ENCODE results near the gene LUZP1. TPM values are rescaled to one million over a fixed set of nuclear protein-coding genes. Genes with fewer than 3 reads are reported as not detected.

The LUZP1 gene
- total and polyA plus RNA-seq, 12 donors = 7.1 to 65.3 (median 26.5) TPM

- intact Hi-C loops (cut with DNase I) = loop anchor here in 1 of 2 donors (5.0 kb wide), 1 partner anchor 66 kb away; the partner anchor contains the start of gene LUZP1
- DNase-seq = no peak
- Histone ChIP-seq H3K27me3 (no peaks in the 10 kb centered on the region), H3K9me3 (replicated peaks in 1 of 3) (no peaks in the 10 kb centered on the region), H3K4me3 (no peak overlapping the region), H3K27ac (peak overlapping the region in 4 of 5 donors; percentile 64 to 88 (median 82)), H3K4me1 (replicated peaks in 1 of 2) (peaks cover 39 to 57% of the 10 kb centered on the region in 2 donors), H3K36me3 (replicated peaks in 1 of 2) (no peaks in the 10 kb centered on the region)
- 53 to 64% (median 58%) methylated on average over 3 of the region's 3 CpGs for WGBS, 4 donors
- no peak for TF ChIP-seq POLR2A (IDR thresholded peaks at IDR 0.05)
- TF ChIP-seq CTCF (IDR thresholded peaks at IDR 0.05) = no peak
Observed at GRCh38 chr1:23101101-23101827, 67.4 kb downstream of the LUZP1 start.

- H3K4me3 ChIP-seq = no peak overlapping the region
- TF ChIP-seq POLR2A (IDR thresholded peaks at IDR 0.05) (peak in 1 of 2 donors; percentile 52), CTCF (IDR thresholded peaks at IDR 0.05) (no peak)
- peak; percentile 53 to 84 (median 77) for DNase-seq
- H3K36me3 ChIP-seq (replicated peaks in 1 of 2) = no peaks in the 10 kb centered on the region
- H3K9me3 ChIP-seq (replicated peaks in 1 of 3) = no peaks in the 10 kb centered on the region
- H3K4me1 ChIP-seq (replicated peaks in 1 of 2) = peaks cover 39 to 57% of the 10 kb centered on the region in 2 donors
- intact Hi-C loops (cut with DNase I) = loop anchor here in 1 of 2 donors (5.0 kb wide), 1 partner anchor 67 kb away; the partner anchor contains the start of gene LUZP1
- no peaks in the 10 kb centered on the region for H3K27me3 ChIP-seq
- WGBS, 4 donors = 24 to 35% (median 29%) methylated on average over 3 of the region's 3 CpGs
- peak overlapping the region; percentile 47 to 88 (median 80) for H3K27ac ChIP-seq
Observed at GRCh38 chr1:23100074-23100748, 68.4 kb downstream of the LUZP1 start.

GRCh38 chr1:23099171-23099536, 69.5 kb downstream of the LUZP1 start:
- no peak for TF ChIP-seq POLR2A (IDR thresholded peaks at IDR 0.05)
- H3K4me1 ChIP-seq (replicated peaks in 1 of 2) = peaks cover 39 to 57% of the 10 kb centered on the region in 2 donors
- no peak for DNase-seq
- H3K36me3 ChIP-seq (replicated peaks in 1 of 2) = peaks cover 0 to under 1% of the 10 kb centered on the region in 2 donors
- H3K9me3 ChIP-seq (replicated peaks in 1 of 3) = no peaks in the 10 kb centered on the region
- H3K27me3 ChIP-seq = no peaks in the 10 kb centered on the region
- 64 to 95% (median 85%) methylated on average over 1 of the region's 1 CpG for WGBS, 4 donors
- peak overlapping the region in 3 of 5 donors; percentile 13 to 85 (median 80) for H3K27ac ChIP-seq
- H3K4me3 ChIP-seq = peak overlapping the region in 1 of 4 donors; percentile 15
- intact Hi-C loops (cut with DNase I) = loop anchor here (2.0 to 10.0 kb wide), 3 partner anchors 83 to 86 kb away; partner anchors contain the start of genes KDM1A (in 1 of the 2) and TEX46 (in 1 of the 2)

- DNase-seq = peak; percentile 62 to 89 (median 68)
- H3K4me1 ChIP-seq (replicated peaks in 1 of 2) = peaks cover 39 to 57% of the 10 kb centered on the region in 2 donors
- H3K4me3 ChIP-seq = peak overlapping the region in 1 of 4 donors; percentile 15
- no peaks in the 10 kb centered on the region for H3K9me3 ChIP-seq (replicated peaks in 1 of 3)
- peak overlapping the region in 3 of 5 donors; percentile 13 to 85 (median 80) for H3K27ac ChIP-seq
- intact Hi-C loops (cut with DNase I) = loop anchor here (2.0 to 10.0 kb wide), 3 partner anchors 84 to 86 kb away; partner anchors contain the start of genes KDM1A (in 1 of the 2) and TEX46 (in 1 of the 2)
- peaks cover 0 to 6% of the 10 kb centered on the region in 2 donors for H3K36me3 ChIP-seq (replicated peaks in 1 of 2)
- no peak for TF ChIP-seq POLR2A (IDR thresholded peaks at IDR 0.05)
- peak; percentile 70 to 99 (median 94) for TF ChIP-seq CTCF (IDR thresholded peaks at IDR 0.05)
- WGBS, 4 donors = 26 to 33% (median 29%) methylated on average over 12 of the region's 12 CpGs
- H3K27me3 ChIP-seq = no peaks in the 10 kb centered on the region
Observed at GRCh38 chr1:23098463-23099170, 70.0 kb downstream of the LUZP1 start.

Measured in adrenal gland (tissue), 12 donors.